Cardiac muscle cell (in vitro differentiated cells and primary cell): ENCODE data around the gene HPS5. TPM values are rescaled to one million over a fixed set of nuclear protein-coding genes. Genes with fewer than 3 reads are reported as not detected.
"Not testable (repeated sequence)": the region's sequence is repeated elsewhere in the genome, so short reads cannot be mapped to it uniquely, and the experiment has no call there.

ENCODE experiments used
- DNase-seq, 2 donors: peaks; one replicate each; pipeline versions ENCODE4 v3.0.0 to v3.0.0-alpha.2; 2010 to 2017; ENCODE audit warnings: low read depth in 1 of 2, low spot score in 1 of 2
- H3K27ac ChIP-seq: fragments of 200-600 bp; sonication (generic); 2 replicates; pipeline ENCODE4 v1.5.1; 2016
- H3K27me3 ChIP-seq: fragments of 200-600 bp; sonication (generic); 2 replicates; pipeline ENCODE4 v1.6.0; 2016; ENCODE audit warnings: control low read depth
- H3K36me3 ChIP-seq: fragments of 200-600 bp; sonication (generic); 2 replicates; pipeline ENCODE4 v1.5.1; 2016; ENCODE audit warnings: control low read depth
- H3K4me1 ChIP-seq: fragments of 200-600 bp; sonication (generic); 2 replicates; pipeline ENCODE4 v1.8.1; 2017; ENCODE audit warnings: low read depth, mild to moderate bottlenecking, mixed run types
- H3K4me3 ChIP-seq: fragments of 200-600 bp; sonication (generic); 2 replicates; pipeline ENCODE4 v1.5.1; 2016; ENCODE audit warnings: mild to moderate bottlenecking
- H3K9me3 ChIP-seq: fragments of 200-600 bp; sonication (generic); 2 replicates; pipeline ENCODE4 v1.5.1; 2017; ENCODE audit warnings: low read depth, mild to moderate bottlenecking, control low read depth
- CTCF ChIP-seq: IDR thresholded peaks from 2 replicates; pipeline ENCODE4 v1.5.1; 2012; ENCODE audit warnings: low read depth, mild to moderate bottlenecking, low read length
- polyA plus RNA-seq: library from polyadenylated mRNA; unstranded; fragments of >200 nt; fragmentation: Nextera tagmentation; extraction: Ambion mirVana; gene quantifications from 2 replicates; pipeline ENCODE4 v1.2.1, GENCODE V29; 2016
- total RNA-seq: library from RNA; depleted of rRNA; stranded (reverse); fragments of >200 nt; gene quantifications from 2 replicates; pipeline ENCODE4 v1.2.3, GENCODE V29; 2016

The HPS5 gene
- total and polyA plus RNA-seq, 2 experiments from 2014 or later: 7.3 to 9.5 TPM

- no peak overlapping the region for H3K4me3 ChIP-seq
- no peak overlapping the region for H3K27ac ChIP-seq
- no peak for TF ChIP-seq CTCF
- no peaks in the 10 kb centered on the region for H3K36me3 ChIP-seq
- no peaks in the 10 kb centered on the region for H3K27me3 ChIP-seq
- DNase-seq: no peak
- no peaks in the 10 kb centered on the region for H3K4me1 ChIP-seq
- H3K9me3 ChIP-seq: no peaks in the 10 kb centered on the region
Observed at GRCh38 chr11:18264035-18264434, 57.9 kb downstream of the HPS5 start.

- H3K9me3 ChIP-seq, H3K4me1 ChIP-seq, H3K4me3 ChIP-seq, H3K36me3 ChIP-seq, DNase-seq, H3K27ac ChIP-seq, H3K27me3 ChIP-seq: not testable (repeated sequence)
Observed at GRCh38 chr11:18262681-18263350, 59.1 kb downstream of the HPS5 start.

GRCh38 chr11:18261721-18262120 lies 60.2 kb downstream of the HPS5 start:
- no peak for TF ChIP-seq CTCF
- Histone ChIP-seq H3K36me3 (no peaks in the 10 kb centered on the region), H3K9me3 (no peaks in the 10 kb centered on the region), H3K4me1 (no peaks in the 10 kb centered on the region), H3K27ac (no peak overlapping the region), H3K27me3 (no peaks in the 10 kb centered on the region), H3K4me3 (no peak overlapping the region)
- DNase-seq: no peak

- no peak for DNase-seq
- Histone ChIP-seq H3K27me3 (no peaks in the 10 kb centered on the region), H3K4me3 (no peak overlapping the region), H3K9me3 (no peaks in the 10 kb centered on the region), H3K36me3 (no peaks in the 10 kb centered on the region), H3K4me1 (no peaks in the 10 kb centered on the region), H3K27ac (no peak overlapping the region)
- TF ChIP-seq CTCF: no peak
Observed at GRCh38 chr11:18259259-18259658, 62.7 kb downstream of the HPS5 start.

GRCh38 chr11:18254781-18255361 lies 67.1 kb downstream of the HPS5 start:
- H3K4me1 ChIP-seq: no peaks in the 10 kb centered on the region
- no peak overlapping the region for H3K27ac ChIP-seq
- no peak overlapping the region for H3K4me3 ChIP-seq
- TF ChIP-seq CTCF: no peak
- H3K27me3 ChIP-seq: peaks cover 2% of the 10 kb centered on the region
- no peaks in the 10 kb centered on the region for H3K36me3 ChIP-seq
- H3K9me3 ChIP-seq: no peaks in the 10 kb centered on the region
- no peak for DNase-seq

- H3K27ac ChIP-seq: no peak overlapping the region
- H3K9me3 ChIP-seq: no peaks in the 10 kb centered on the region
- peaks cover 2% of the 10 kb centered on the region for H3K27me3 ChIP-seq
- no peak for DNase-seq
- H3K4me3 ChIP-seq: no peak overlapping the region
- no peaks in the 10 kb centered on the region for H3K36me3 ChIP-seq
- TF ChIP-seq CTCF: no peak
- no peaks in the 10 kb centered on the region for H3K4me1 ChIP-seq
Observed at GRCh38 chr11:18253778-18254338, 68.1 kb downstream of the HPS5 start.
